Suppressor macrophage treated with lipopolysaccharide for 4 hours (primary cell): ENCODE results near the gene ARL10.
"Not testable (repeated sequence)": the region's sequence is repeated elsewhere in the genome, so short reads cannot be mapped to it uniquely, and the experiment has no call there.

Source experiments
- DNase-seq: peaks from one replicate; pipeline ENCODE4 v3.0.0-alpha.2; 2020

Gene ARL10

GRCh38 chr5:176389135-176390123 lies 24.1 kb downstream of the ARL10 start:
- DNase-seq: peak; percentile 48

GRCh38 chr5:176391479-176391878 lies 26.2 kb downstream of the ARL10 start:
- DNase-seq: no peak

GRCh38 chr5:176391999-176392398 lies 26.7 kb downstream of the ARL10 start:
- DNase-seq: peak; percentile 57

GRCh38 chr5:176392526-176392925 lies 27.2 kb downstream of the ARL10 start:
- DNase-seq: no peak

- no peak for DNase-seq
Observed at GRCh38 chr5:176394096-176394495, 28.8 kb downstream of the ARL10 start.

- DNase-seq: no peak
Observed at GRCh38 chr5:176394881-176395675, 29.8 kb downstream of the ARL10 start.

- DNase-seq: no peak
Observed at GRCh38 chr5:176396330-176396729, 31.0 kb downstream of the ARL10 start.

GRCh38 chr5:176397736-176398420 lies 32.6 kb downstream of the ARL10 start:
- DNase-seq: no peak

GRCh38 chr5:176400382-176401156 lies 35.3 kb downstream of the ARL10 start:
- no peak for DNase-seq

GRCh38 chr5:176401281-176402205 lies 36.3 kb downstream of the ARL10 start:
- DNase-seq: no peak

- DNase-seq: no peak
Observed at GRCh38 chr5:176405656-176406435, 40.6 kb downstream of the ARL10 start.

- no peak for DNase-seq
Observed at GRCh38 chr5:176406436-176407052, 41.3 kb downstream of the ARL10 start.

- no peak for DNase-seq
Observed at GRCh38 chr5:176407456-176408251, 42.4 kb downstream of the ARL10 start.

- DNase-seq: not testable (repeated sequence)
Observed at GRCh38 chr5:176408252-176408573, 42.9 kb downstream of the ARL10 start.

GRCh38 chr5:176408590-176408989 lies 43.3 kb downstream of the ARL10 start:
- DNase-seq: no peak

GRCh38 chr5:176409765-176410164 lies 44.5 kb downstream of the ARL10 start:
- no peak for DNase-seq

GRCh38 chr5:176410486-176411180 lies 45.3 kb downstream of the ARL10 start:
- no peak for DNase-seq

GRCh38 chr5:176412517-176413254 lies 47.4 kb downstream of the ARL10 start:
- DNase-seq: no peak
